22Rv1 (cell line): Measurements from ENCODE around the gene PUS10.
"Not testable (repeated sequence)": the region's sequence is repeated elsewhere in the genome, so short reads cannot be mapped to it uniquely, and the experiment has no call there.

Experiments used
- H3K27ac ChIP-seq: fragments of 450-650 bp; 2 replicates; pipeline ENCODE4 v1.5.1; 2017
- CTCF ChIP-seq: fragments of 450-650 bp; IDR thresholded peaks from 2 replicates; pipeline ENCODE4 v1.5.1; 2017; ENCODE audit warnings: mild to moderate bottlenecking
- ZFX ChIP-seq: fragments of 450-650 bp; IDR thresholded peaks from 2 replicates; pipeline ENCODE4 v1.6.1; 2017; ENCODE audit warnings: antibody characterized with exemption, borderline replicate concordance

Gene PUS10

GRCh38 chr2:60945341-60945740 lies 72.7 kb downstream of the PUS10 start:
- no peak for TF ChIP-seq CTCF
- no peak overlapping the region for H3K27ac ChIP-seq

- H3K27ac ChIP-seq: no peak overlapping the region
- TF ChIP-seq ZFX (no peak), CTCF (no peak)
These were observed 78.4 kb downstream of the PUS10 start for GRCh38 chr2:60939622-60940021.

GRCh38 chr2:60938301-60938700 lies 79.8 kb downstream of the PUS10 start:
- H3K27ac ChIP-seq: no peak overlapping the region
- TF ChIP-seq CTCF (no peak), ZFX (no peak)

GRCh38 chr2:60936757-60937156 lies 81.3 kb downstream of the PUS10 start:
- no peak for TF ChIP-seq CTCF
- TF ChIP-seq ZFX: no peak
- no peak overlapping the region for H3K27ac ChIP-seq

GRCh38 chr2:60934165-60934722 lies 83.8 kb downstream of the PUS10 start:
- TF ChIP-seq CTCF (no peak), ZFX (no peak)
- H3K27ac ChIP-seq: no peak overlapping the region

GRCh38 chr2:60932954-60933353 lies 85.1 kb downstream of the PUS10 start:
- no peak overlapping the region for H3K27ac ChIP-seq
- TF ChIP-seq ZFX: no peak
- TF ChIP-seq CTCF: no peak

GRCh38 chr2:60932061-60932460 lies 86.0 kb downstream of the PUS10 start:
- not testable (repeated sequence) for H3K27ac ChIP-seq

- peak overlapping the region; percentile 41; the same call in 1 of the 2 replicates for H3K27ac ChIP-seq
- TF ChIP-seq CTCF (no peak), ZFX (no peak)
These were observed 91.1 kb downstream of the PUS10 start for GRCh38 chr2:60926741-60927552.
